Endodermal cell (in vitro differentiated cells): ENCODE results near the gene FAM181B. TPM values are rescaled to one million over a fixed set of nuclear protein-coding genes. Genes with fewer than 3 reads are reported as not detected.

ENCODE experiments used
- DNase-seq: peaks from one replicate; pipeline ENCODE4 v3.0.0-alpha.2; 2017
- H3K27ac ChIP-seq: 2 replicates; pipeline ENCODE4 v1.5.1; 2013; ENCODE audit warnings: mild to moderate bottlenecking, low read depth, low read length, moderate library complexity
- H3K27me3 ChIP-seq: 2 replicates; pipeline ENCODE4 v1.6.1; 2013; ENCODE audit warnings: mild to moderate bottlenecking, low read length, moderate library complexity; ENCODE audit not compliant: insufficient read depth, control insufficient read depth, poor library complexity, severe bottlenecking
- H3K36me3 ChIP-seq: 2 replicates; pipeline ENCODE4 v1.7.0; 2013; ENCODE audit warnings: mild to moderate bottlenecking, low read length, moderate library complexity; ENCODE audit not compliant: control insufficient read depth, insufficient read depth
- H3K4me1 ChIP-seq: one replicate; pipeline ENCODE4 v1.7.0; 2013; ENCODE audit warnings: low read length; ENCODE audit not compliant: control insufficient read depth, insufficient read depth
- H3K4me3 ChIP-seq: 2 replicates; pipeline ENCODE4 v1.5.1; 2013; ENCODE audit warnings: mild to moderate bottlenecking, low read length, moderate library complexity
- H3K9ac ChIP-seq: 2 replicates; pipeline ENCODE4 v1.6.1; 2013; ENCODE audit warnings: mild to moderate bottlenecking, low read length, moderate library complexity; ENCODE audit not compliant: poor library complexity, severe bottlenecking; ENCODE audit errors: extremely low read depth
- H3K9me3 ChIP-seq: 2 replicates; pipeline ENCODE4 v1.6.1; 2013; ENCODE audit warnings: mild to moderate bottlenecking, low read length, moderate library complexity; ENCODE audit not compliant: control insufficient read depth
- H3K27ac Mint-ChIP-seq: 2 replicates; pipeline ENCODE4 v1.8.0; 2020; ENCODE audit warnings: mixed read lengths
- H3K27me3 Mint-ChIP-seq: 2 replicates; pipeline ENCODE4 v1.8.0; 2021; ENCODE audit warnings: mild to moderate bottlenecking, mixed read lengths; ENCODE audit not compliant: insufficient read depth
- H3K36me3 Mint-ChIP-seq: 2 replicates; pipeline ENCODE4 v1.8.0; 2020; ENCODE audit warnings: low read depth, mixed read lengths
- H3K4me1 Mint-ChIP-seq: 2 replicates; pipeline ENCODE4 v1.8.0; 2020; ENCODE audit warnings: mixed read lengths
- H3K4me3 Mint-ChIP-seq: 2 replicates; pipeline ENCODE4 v1.8.0; 2020; ENCODE audit warnings: mild to moderate bottlenecking, moderate library complexity, mixed read lengths
- H3K9me3 Mint-ChIP-seq: 2 replicates; pipeline ENCODE4 v1.8.0; 2020; ENCODE audit warnings: mild to moderate bottlenecking, mixed read lengths
- WGBS, 2 experiments: methylation state at CpG; one replicate each; pipeline versions ENCODE4 v1.1.5 to v1.1.7; 2013; ENCODE audit warnings: missing lambda C conversion rate in 2 of 2, mixed read lengths in 1 of 2; ENCODE audit not compliant: insufficient coverage in 1 of 2, insufficient read length in 1 of 2; 5-methylcytosine and 5-hydroxymethylcytosine counted together
- total RNA-seq, 2 donors: library from RNA; stranded (reverse); fragmentation: NEBNext Ultra II Directional in 1 of 2; extraction: Animal tissue kit (Norgen Biotek cat#: 25700) in 1 of 2; gene quantifications; 2 replicates in 1 of 2; 3 replicates in 1 of 2; pipeline ENCODE4 v1.2.1, GENCODE V29; 2021
- TF ChIP-seq, protein P1 (sequence below): fragments of 200-600 bp; sonication (generic); conservative IDR thresholded peaks from 2 replicates; pipeline ENCODE4 v1.5.0; 2021; ENCODE audit warnings: antibody characterized with exemption, mild to moderate bottlenecking

The FAM181B gene
- total RNA-seq, 2 donors from 2014 or later: 1.5 to 4.7 TPM

GRCh38 chr11:82730286-82730685 lies 3.4 kb downstream of the FAM181B start:
- Mint-ChIP-seq H3K9me3 (no peaks in the 10 kb centered on the region), H3K4me3 (no peak overlapping the region), H3K36me3 (no peaks in the 10 kb centered on the region), H3K27ac (no peak overlapping the region), H3K4me1 (peaks cover 18% of the 10 kb centered on the region), H3K27me3 (peaks cover 75% of the 10 kb centered on the region)
- H3K4me1 ChIP-seq: no peaks in the 10 kb centered on the region
- no peaks in the 10 kb centered on the region for H3K36me3 ChIP-seq
- H3K27ac ChIP-seq: no peak overlapping the region
- TF ChIP-seq, protein P1, sequence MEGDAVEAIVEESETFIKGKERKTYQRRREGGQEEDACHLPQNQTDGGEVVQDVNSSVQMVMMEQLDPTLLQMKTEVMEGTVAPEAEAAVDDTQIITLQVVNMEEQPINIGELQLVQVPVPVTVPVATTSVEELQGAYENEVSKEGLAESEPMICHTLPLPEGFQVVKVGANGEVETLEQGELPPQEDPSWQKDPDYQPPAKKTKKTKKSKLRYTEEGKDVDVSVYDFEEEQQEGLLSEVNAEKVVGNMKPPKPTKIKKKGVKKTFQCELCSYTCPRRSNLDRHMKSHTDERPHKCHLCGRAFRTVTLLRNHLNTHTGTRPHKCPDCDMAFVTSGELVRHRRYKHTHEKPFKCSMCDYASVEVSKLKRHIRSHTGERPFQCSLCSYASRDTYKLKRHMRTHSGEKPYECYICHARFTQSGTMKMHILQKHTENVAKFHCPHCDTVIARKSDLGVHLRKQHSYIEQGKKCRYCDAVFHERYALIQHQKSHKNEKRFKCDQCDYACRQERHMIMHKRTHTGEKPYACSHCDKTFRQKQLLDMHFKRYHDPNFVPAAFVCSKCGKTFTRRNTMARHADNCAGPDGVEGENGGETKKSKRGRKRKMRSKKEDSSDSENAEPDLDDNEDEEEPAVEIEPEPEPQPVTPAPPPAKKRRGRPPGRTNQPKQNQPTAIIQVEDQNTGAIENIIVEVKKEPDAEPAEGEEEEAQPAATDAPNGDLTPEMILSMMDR: no peak
- H3K9ac ChIP-seq: no peak overlapping the region
- WGBS, 2 experiments: 90 to 100% methylated on average over 1 to 4 of the region's 4 CpGs
- H3K27me3 ChIP-seq: peaks cover 54% of the 10 kb centered on the region
- no peak for DNase-seq
- no peak overlapping the region for H3K4me3 ChIP-seq
- H3K9me3 ChIP-seq: no peaks in the 10 kb centered on the region

DNA sequence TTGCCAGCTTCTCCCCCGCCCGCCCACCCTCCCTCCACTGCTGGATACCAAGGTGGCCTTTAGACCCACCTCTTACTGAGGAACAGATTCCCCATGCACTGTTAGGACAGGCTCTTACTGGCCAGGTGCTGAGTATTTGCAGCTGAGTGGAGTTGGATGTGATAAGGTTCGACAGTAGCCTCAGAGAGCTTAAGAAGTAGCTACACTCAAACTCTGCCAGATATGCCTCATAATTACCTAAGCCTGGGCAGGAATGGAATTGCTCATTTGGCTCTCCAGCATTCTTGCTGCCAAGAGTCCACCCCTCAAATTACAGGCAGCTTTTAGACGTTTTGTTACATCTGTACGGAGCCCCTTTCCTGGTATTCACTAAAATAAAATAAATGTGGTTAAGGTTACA lies 9.6 kb downstream of the FAM181B start:
- Mint-ChIP-seq H3K36me3 (no peaks in the 10 kb centered on the region), H3K27ac (no peak overlapping the region), H3K9me3 (no peaks in the 10 kb centered on the region), H3K4me3 (no peak overlapping the region), H3K27me3 (peaks cover 29% of the 10 kb centered on the region), H3K4me1 (peaks cover 2% of the 10 kb centered on the region)
- TF ChIP-seq, protein P1: no peak
- Histone ChIP-seq H3K4me3 (no peak overlapping the region), H3K4me1 (no peaks in the 10 kb centered on the region), H3K9me3 (no peaks in the 10 kb centered on the region), H3K36me3 (no peaks in the 10 kb centered on the region), H3K9ac (no peak overlapping the region), H3K27ac (no peak overlapping the region), H3K27me3 (peaks cover under 1% of the 10 kb centered on the region)
- WGBS, 2 experiments: 80 to 85% methylated on average over 1 to 3 of the region's 5 CpGs
- DNase-seq: no peak

- no peaks in the 10 kb centered on the region for H3K4me1 ChIP-seq
- H3K27ac Mint-ChIP-seq: no peak overlapping the region
- H3K4me1 Mint-ChIP-seq: peaks cover 3% of the 10 kb centered on the region
- H3K4me3 Mint-ChIP-seq: no peak overlapping the region
- H3K27me3 ChIP-seq: no peaks in the 10 kb centered on the region
- no peaks in the 10 kb centered on the region for H3K9me3 Mint-ChIP-seq
- no peak overlapping the region for H3K27ac ChIP-seq
- no peaks in the 10 kb centered on the region for H3K36me3 ChIP-seq
- TF ChIP-seq, protein P1: no peak
- DNase-seq: no peak
- H3K9me3 ChIP-seq: no peaks in the 10 kb centered on the region
- H3K27me3 Mint-ChIP-seq: peaks cover 17% of the 10 kb centered on the region
- no peaks in the 10 kb centered on the region for H3K36me3 Mint-ChIP-seq
- no peak overlapping the region for H3K9ac ChIP-seq
- H3K4me3 ChIP-seq: no peak overlapping the region
These were observed 11.4 kb downstream of the FAM181B start for GRCh38 chr11:82722231-82722630.
